ENCODE data around the gene ZBTB8A.
"Not testable (repeated sequence)": the region's sequence is repeated elsewhere in the genome, so short reads cannot be mapped to it uniquely, and the experiment has no call there.

Gene ZBTB8A

GRCh38 chr1:32536764-32537163, 2.5 kb upstream of the ZBTB8A start:
- no peak for DNase-seq (ENCODE audit: low read depth, low spot score)

- peak; percentile 45 for DNase-seq (ENCODE audit: low read depth, low spot score)
Measured at GRCh38 chr1:32539584-32540571, 651 bp downstream of the ZBTB8A start.

GRCh38 chr1:32540605-32541004, 1.4 kb downstream of the ZBTB8A start:
- peak; percentile 75 for DNase-seq (ENCODE audit: low read depth, low spot score)

GRCh38 chr1:32541064-32541566, 1.9 kb downstream of the ZBTB8A start:
- no peak for DNase-seq (ENCODE audit: low read depth, low spot score)

GRCh38 chr1:32546611-32547010, 7.4 kb downstream of the ZBTB8A start:
- DNase-seq (ENCODE audit: low read depth, low spot score): no peak

GRCh38 chr1:32549616-32550015, 10.4 kb downstream of the ZBTB8A start:
- DNase-seq (ENCODE audit: low read depth, low spot score): no peak

GRCh38 chr1:32554288-32554687, 15.1 kb downstream of the ZBTB8A start:
- no peak for DNase-seq (ENCODE audit: low read depth, low spot score)

- not testable (repeated sequence) for DNase-seq (ENCODE audit: low read depth, low spot score)
Measured at GRCh38 chr1:32557035-32557434, 17.8 kb downstream of the ZBTB8A start.

GRCh38 chr1:32557812-32558211, 18.6 kb downstream of the ZBTB8A start:
- DNase-seq (ENCODE audit: low read depth, low spot score): no peak

- no peak for DNase-seq (ENCODE audit: low read depth, low spot score)
Measured at GRCh38 chr1:32568929-32569328, 29.7 kb downstream of the ZBTB8A start.

- DNase-seq (ENCODE audit: low read depth, low spot score): no peak
Measured at GRCh38 chr1:32580348-32581017, 41.3 kb downstream of the ZBTB8A start.

GRCh38 chr1:32592943-32593342, 53.7 kb downstream of the ZBTB8A start:
- no peak for DNase-seq (ENCODE audit: low read depth, low spot score)

- DNase-seq (ENCODE audit: low read depth, low spot score): no peak
Measured at GRCh38 chr1:32600034-32600433, 60.8 kb downstream of the ZBTB8A start.

- DNase-seq (ENCODE audit: low read depth, low spot score): no peak
Measured at GRCh38 chr1:32605711-32606424, 66.6 kb downstream of the ZBTB8A start.

- no peak for DNase-seq (ENCODE audit: low read depth, low spot score)
Measured at GRCh38 chr1:32606565-32607371, 67.5 kb downstream of the ZBTB8A start.

GRCh38 chr1:32609180-32609579, 70.0 kb downstream of the ZBTB8A start:
- no peak for DNase-seq (ENCODE audit: low read depth, low spot score)

- DNase-seq (ENCODE audit: low read depth, low spot score): no peak
Measured at GRCh38 chr1:32611859-32612188, 72.6 kb downstream of the ZBTB8A start.

GRCh38 chr1:32612189-32612881, 73.1 kb downstream of the ZBTB8A start:
- DNase-seq (ENCODE audit: low read depth, low spot score): peak; percentile 93

- DNase-seq (ENCODE audit: low read depth, low spot score): no peak
Measured at GRCh38 chr1:32613472-32613871, 74.2 kb downstream of the ZBTB8A start.

GRCh38 chr1:32618673-32619221, 79.5 kb downstream of the ZBTB8A start:
- DNase-seq (ENCODE audit: low read depth, low spot score): no peak

Measured in ELF-1 (cell line).